ENCODE data around the gene MGMT.

MGMT gene

DNA sequence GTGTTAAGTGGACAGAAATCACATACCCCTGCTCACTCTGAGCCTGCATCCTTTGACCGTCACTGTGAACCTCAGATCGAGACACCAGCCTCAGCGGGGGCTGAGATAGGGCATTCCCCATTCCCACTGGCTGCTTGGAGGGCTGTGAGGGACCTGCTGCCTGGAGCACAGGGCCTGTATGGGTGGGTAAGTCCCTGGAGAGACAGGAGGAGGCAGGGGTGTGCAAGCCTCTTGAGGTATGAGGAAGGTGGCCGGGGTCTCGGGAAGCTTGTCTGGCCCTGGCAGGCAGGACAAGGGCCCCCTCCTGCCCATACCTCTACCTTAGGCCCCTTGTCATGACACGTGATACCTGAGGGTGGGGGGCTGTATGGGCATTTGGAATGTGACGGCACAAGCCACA, 187.4 kb downstream of the MGMT start:
- TF ChIP-seq, protein P1, sequence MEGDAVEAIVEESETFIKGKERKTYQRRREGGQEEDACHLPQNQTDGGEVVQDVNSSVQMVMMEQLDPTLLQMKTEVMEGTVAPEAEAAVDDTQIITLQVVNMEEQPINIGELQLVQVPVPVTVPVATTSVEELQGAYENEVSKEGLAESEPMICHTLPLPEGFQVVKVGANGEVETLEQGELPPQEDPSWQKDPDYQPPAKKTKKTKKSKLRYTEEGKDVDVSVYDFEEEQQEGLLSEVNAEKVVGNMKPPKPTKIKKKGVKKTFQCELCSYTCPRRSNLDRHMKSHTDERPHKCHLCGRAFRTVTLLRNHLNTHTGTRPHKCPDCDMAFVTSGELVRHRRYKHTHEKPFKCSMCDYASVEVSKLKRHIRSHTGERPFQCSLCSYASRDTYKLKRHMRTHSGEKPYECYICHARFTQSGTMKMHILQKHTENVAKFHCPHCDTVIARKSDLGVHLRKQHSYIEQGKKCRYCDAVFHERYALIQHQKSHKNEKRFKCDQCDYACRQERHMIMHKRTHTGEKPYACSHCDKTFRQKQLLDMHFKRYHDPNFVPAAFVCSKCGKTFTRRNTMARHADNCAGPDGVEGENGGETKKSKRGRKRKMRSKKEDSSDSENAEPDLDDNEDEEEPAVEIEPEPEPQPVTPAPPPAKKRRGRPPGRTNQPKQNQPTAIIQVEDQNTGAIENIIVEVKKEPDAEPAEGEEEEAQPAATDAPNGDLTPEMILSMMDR (IDR thresholded peaks at IDR 0.05; ENCODE audit: insufficient read depth, low read depth, low read length, missing control alignments), result no peak
- no peak for DNase-seq (ENCODE audit: low read depth)
- H3K4me3 ChIP-seq (ENCODE audit: low read length), result no peak overlapping the region

DNA sequence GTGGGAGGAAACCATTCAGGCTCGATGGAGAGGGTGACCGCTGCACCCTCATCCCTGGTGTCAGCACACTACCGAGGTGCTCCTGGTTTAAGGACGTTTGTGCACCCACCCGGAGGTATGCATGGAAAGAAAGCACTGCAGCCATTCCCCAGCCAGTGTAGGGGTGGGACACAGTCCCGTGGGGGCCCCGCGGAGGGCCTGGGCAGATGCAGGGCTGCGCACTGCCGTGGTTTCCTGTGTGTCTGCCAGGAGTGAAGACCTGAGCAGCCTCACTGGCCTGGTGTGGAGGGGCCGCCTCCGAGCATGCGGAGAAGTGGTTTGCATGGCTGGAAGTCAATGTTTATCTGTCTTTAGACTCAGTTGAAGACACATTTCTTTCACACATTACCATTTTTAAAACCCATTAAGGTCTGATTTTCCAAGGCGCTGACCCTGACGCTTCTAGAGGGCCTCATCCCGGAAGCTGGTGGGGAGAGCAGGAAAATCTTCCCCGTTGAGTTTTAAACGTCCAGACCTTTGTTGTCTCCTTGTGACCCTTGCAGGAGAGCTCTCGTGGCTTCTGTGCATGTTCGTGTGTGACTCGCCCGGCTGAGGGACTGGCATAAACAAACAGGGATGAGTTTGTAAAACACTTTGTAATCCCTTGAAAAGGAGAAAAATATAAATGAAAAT, 188.1 kb downstream of the MGMT start:
- DNase-seq (ENCODE audit: low read depth), result no peak
- H3K4me3 ChIP-seq (ENCODE audit: low read length), result no peak overlapping the region
- TF ChIP-seq, protein P1 (IDR thresholded peaks at IDR 0.05; ENCODE audit: insufficient read depth, low read depth, low read length, missing control alignments), result no peak

DNA sequence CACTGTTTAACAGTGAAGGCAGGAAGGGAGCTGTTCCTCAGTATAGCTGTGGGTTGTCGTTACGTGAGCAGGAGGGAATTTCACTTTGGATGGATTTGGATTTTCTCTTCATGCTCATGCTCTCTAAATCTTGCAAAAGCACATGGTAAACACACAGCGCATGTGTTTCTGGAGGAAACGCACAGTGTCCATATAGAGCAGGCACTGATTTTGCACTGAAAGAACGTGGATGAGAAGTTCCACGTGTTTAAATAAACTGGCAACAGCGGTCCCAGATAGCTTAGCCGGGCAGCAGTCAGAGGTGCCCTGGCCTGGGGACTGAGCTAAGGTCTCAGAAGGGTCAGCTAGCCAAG, 188.6 kb downstream of the MGMT start:
- DNase-seq (ENCODE audit: low read depth), result no peak
- H3K4me3 ChIP-seq (ENCODE audit: low read length), result no peak overlapping the region
- TF ChIP-seq, protein P1 (IDR thresholded peaks at IDR 0.05; ENCODE audit: insufficient read depth, low read depth, low read length, missing control alignments), result no peak

DNA sequence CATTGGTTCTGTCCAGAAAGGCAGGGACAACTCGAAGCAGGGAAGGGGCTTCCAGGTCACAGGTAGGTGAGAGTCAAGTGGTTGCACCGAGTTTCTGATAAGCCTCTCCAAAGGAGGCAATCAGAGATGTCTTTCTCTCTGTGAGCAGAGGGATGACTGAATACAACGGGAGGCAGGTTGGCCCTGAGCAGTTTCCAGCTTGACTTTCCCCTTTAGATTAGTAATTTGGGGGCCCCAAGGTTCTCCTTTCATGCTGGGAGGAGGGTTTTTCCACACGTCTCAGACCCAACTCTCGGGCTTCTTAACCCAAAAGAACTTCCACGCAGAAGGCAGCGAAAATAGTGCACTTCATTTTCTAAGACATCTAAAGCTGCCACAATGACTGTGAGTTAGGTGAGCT, 189.6 kb downstream of the MGMT start:
- DNase-seq (ENCODE audit: low read depth), result no peak
- TF ChIP-seq, protein P1 (IDR thresholded peaks at IDR 0.05; ENCODE audit: insufficient read depth, low read depth, low read length, missing control alignments), result no peak

DNA sequence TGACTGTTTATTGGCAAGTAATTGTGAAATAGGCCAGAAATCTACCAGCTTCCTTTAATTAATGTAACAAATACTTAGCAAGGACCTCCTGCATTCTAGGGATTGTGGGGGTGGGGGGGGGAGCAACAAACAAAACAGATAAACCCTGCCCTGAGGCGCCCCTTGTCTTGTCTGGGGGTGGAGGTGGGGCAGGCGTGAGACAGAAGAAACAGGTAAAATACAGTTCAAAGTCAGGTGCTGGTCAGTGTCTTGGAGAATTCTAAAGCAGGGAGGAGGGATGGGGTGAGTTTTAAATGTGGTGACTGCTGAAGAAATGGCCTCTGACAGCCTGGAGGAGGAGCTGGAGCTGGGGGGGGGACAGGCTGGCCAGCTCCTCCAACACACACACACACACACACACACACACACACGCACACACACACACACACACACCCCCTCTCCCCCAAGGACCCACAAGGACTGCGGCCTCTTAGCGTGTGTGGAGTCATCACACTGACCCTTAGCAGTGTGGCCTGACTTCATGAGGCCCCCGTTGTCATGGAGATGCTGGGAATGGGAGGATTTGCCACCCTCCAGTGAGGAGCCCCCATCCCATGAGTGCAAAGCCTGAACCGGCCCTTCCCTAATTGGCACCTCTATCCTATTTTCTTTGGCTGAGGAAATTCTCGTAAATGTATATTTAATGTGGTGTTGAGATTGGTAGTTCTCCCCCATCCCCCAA, 190.4 kb downstream of the MGMT start:
- DNase-seq (ENCODE audit: low read depth), result no peak
- TF ChIP-seq, protein P1 (IDR thresholded peaks at IDR 0.05; ENCODE audit: insufficient read depth, low read depth, low read length, missing control alignments), result no peak
- no peak overlapping the region for H3K4me3 ChIP-seq (ENCODE audit: low read length)

More for the DNA sequence above, 189.6 kb downstream of the MGMT start:
- no peak overlapping the region for H3K4me3 ChIP-seq (ENCODE audit: low read length)

DNA sequence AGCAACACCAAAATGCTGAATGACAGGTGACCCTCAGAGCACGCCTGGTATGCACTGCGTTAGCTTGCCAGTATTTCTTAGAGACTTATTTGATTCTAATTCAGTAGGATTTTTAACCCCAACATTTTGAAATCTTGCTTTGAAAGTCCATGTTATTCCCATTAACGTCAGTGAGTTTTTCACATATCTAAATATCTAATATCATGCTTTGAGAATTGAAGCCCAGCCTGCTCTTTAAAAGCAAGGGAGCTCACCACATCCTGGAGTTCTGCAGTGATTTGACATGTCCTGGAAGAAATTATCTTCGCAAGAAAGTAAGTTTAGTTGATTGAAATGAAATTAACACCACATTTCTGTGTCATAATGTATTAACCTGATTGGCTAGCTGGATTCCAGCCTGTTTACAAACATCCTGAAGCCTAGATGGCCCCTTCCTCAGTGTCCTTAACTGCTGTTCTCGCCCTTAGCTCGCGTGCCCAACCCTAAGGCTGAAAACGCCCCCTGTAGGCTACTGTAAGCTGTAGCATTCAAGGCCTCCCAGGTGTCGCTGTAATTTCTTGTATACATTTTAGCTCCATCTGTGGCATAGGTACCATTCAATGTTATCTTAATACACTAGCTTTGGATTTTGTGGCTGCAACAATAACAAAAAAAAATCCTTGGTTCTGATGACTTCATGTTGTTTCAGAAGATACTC, 191.5 kb downstream of the MGMT start:
- no peak overlapping the region for H3K4me3 ChIP-seq (ENCODE audit: low read length)
- no peak for DNase-seq (ENCODE audit: low read depth)
- TF ChIP-seq, protein P1 (IDR thresholded peaks at IDR 0.05; ENCODE audit: insufficient read depth, low read depth, low read length, missing control alignments), result peak; percentile 11
